SK-N-MC (cell line): ENCODE results near the gene S100A14.

Experiments used
- EZH2 ChIP-seq: fragments of 200-600 bp; sonication (generic); IDR thresholded peaks from one replicate; pipeline ENCODE4 v1.6.1; 2017; ENCODE audit warnings: antibody characterized with exemption
- POLR2AphosphoS5 ChIP-seq: IDR thresholded peaks from 2 replicates; pipeline ENCODE4 v1.6.1; 2012; ENCODE audit warnings: mild to moderate bottlenecking, low read depth, low read length, borderline replicate concordance

- TF ChIP-seq EZH2 (no peak), POLR2AphosphoS5 (no peak)
Measured at GRCh38 chr1:153662269-153662668, 46.1 kb upstream of the S100A14 start.
